Thyroid gland (tissue), 4 donors: ENCODE results near the gene C19orf12. TPM values are rescaled to one million over a fixed set of nuclear protein-coding genes. Genes with fewer than 3 reads are reported as not detected.
A peak's percentile ranks its signal among the peaks of the same experiment; 100 is the strongest.

ENCODE experiments used
- DNase-seq, 2 donors: peaks; one replicate each; pipeline ENCODE4 v3.0.0-alpha.2; 2019
- H3K27ac ChIP-seq, 3 donors: fragments of 200-600 bp; sonication (generic); 1 replicate in 2 of 3; 2 replicates in 1 of 3; pipeline ENCODE4 v1.5.1; 2016 to 2019; ENCODE audit warnings: mild to moderate bottlenecking in 1 of 3, moderate library complexity in 1 of 3
- H3K27me3 ChIP-seq: fragments of 200-600 bp; sonication (generic); one replicate; pipeline ENCODE4 v1.5.1; 2019
- H3K36me3 ChIP-seq, 2 donors: fragments of 200-600 bp; sonication (generic); one replicate each; pipeline ENCODE4 v1.5.1; 2016 to 2019
- H3K4me1 ChIP-seq, 2 donors: fragments of 200-600 bp; sonication (generic); one replicate each; pipeline ENCODE4 v1.5.1; 2017 to 2019
- H3K4me3 ChIP-seq, 3 donors: fragments of 200-600 bp; sonication (generic); replicated peaks in 1 of 3; 1 replicate in 2 of 3; 2 replicates in 1 of 3; pipeline ENCODE4 v1.5.1; 2016; ENCODE audit warnings: mild to moderate bottlenecking in 1 of 3
- H3K9me3 ChIP-seq: fragments of 200-600 bp; sonication (generic); one replicate; pipeline ENCODE4 v1.5.1; 2017
- CTCF ChIP-seq, 6 experiments: fragments of 200-600 bp in 3 of 6; fragments of 450-650 bp in 3 of 6; sonication (generic) in 3 of 6; IDR thresholded peaks; one replicate each; pipeline ENCODE4 v1.5.1; 2016 to 2019; ENCODE audit warnings: antibody characterized with exemption in 6 of 6, mild to moderate bottlenecking in 2 of 6, inconsistent platforms in 1 of 6, moderate library complexity in 1 of 6
- POLR2A ChIP-seq, 2 donors: fragments of 450-650 bp; IDR thresholded peaks; one replicate each; pipeline ENCODE4 v1.6.1; 2017; ENCODE audit warnings: antibody characterized with exemption in 2 of 2, mild to moderate bottlenecking in 2 of 2, moderate library complexity in 1 of 2
- WGBS, 2 donors: methylation state at CpG; one replicate each; pipeline ENCODE4 v1.1.5; 2017; 5-methylcytosine and 5-hydroxymethylcytosine counted together
- intact Hi-C: fragments of 100-400 bp; cut with DNase I; formaldehyde crosslinking; loops from one replicate; pipeline ENCODE4 v1.15.1; 2023
- total RNA-seq, 4 donors: library from RNA; depleted of rRNA; stranded (reverse); fragments of >200 nt; gene quantifications; one replicate each; pipeline ENCODE4 v1.2.3, GENCODE V29; 2016

Gene C19orf12
- total RNA-seq, 4 donors from 2014 or later: 24.4 to 34.0 (median 31.9) TPM

DNA sequence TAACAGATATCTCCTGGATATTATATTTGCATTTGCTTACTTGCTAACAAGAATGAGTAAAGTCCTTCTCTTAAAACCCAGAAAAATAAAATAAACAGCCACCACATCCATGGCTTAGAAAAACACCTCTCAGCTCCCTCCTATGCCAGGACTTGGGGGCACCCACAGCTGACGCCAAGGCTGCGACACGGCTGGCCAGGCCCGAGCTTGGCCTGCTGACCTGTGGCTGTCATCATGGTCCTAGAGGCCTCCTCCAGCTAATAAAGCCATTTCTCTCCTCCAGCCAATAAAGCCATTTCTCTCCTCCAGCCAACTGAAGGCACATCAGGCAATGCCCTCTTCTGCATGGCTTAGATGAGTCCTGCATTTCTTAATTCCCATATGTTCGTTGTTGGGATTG lies 20.9 kb downstream of the C19orf12 start:
- Histone ChIP-seq H3K4me1 (no peaks in the 10 kb centered on the region), H3K27me3 (no peaks in the 10 kb centered on the region), H3K4me3 (no peak overlapping the region), H3K9me3 (no peaks in the 10 kb centered on the region), H3K27ac (no peak overlapping the region), H3K36me3 (no peaks in the 10 kb centered on the region)
- DNase-seq: no peak
- TF ChIP-seq CTCF (IDR thresholded peaks at IDR 0.05) (no peak), POLR2A (IDR thresholded peaks at IDR 0.05) (no peak)
- WGBS, 2 donors: 78 to 89% methylated on average over 5 of the region's 5 CpGs
- intact Hi-C loops: no loop called here

DNA sequence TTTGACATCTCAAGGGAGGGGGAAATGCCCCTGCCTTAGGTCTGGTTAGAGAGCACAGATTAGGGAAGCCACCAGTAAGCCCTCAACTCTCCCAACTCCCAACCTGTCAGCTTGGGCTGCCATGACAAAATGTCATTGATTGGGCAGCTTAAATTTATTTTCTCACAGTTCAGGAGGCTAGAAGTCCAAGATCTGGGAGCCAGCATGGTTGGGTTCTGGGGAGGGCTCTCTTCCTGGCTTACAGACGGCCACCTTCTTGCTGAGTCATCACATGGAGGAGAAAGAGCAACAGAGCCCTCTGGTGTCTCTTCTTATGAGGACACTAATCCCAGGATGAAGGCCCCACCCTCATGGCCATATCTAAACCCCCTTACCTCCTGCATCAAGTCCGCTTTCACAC lies 24.2 kb downstream of the C19orf12 start:
- Histone ChIP-seq H3K4me1 (no peaks in the 10 kb centered on the region), H3K27ac (no peak overlapping the region), H3K9me3 (no peaks in the 10 kb centered on the region), H3K27me3 (no peaks in the 10 kb centered on the region), H3K4me3 (no peak overlapping the region), H3K36me3 (no peaks in the 10 kb centered on the region)
- no peak for TF ChIP-seq POLR2A (IDR thresholded peaks at IDR 0.05)
- no peak for TF ChIP-seq CTCF (IDR thresholded peaks at IDR 0.05)
- no peak for DNase-seq
- intact Hi-C loops: no loop called here
- WGBS, 2 donors: 58 to 59% methylated on average over 2 of the region's 2 CpGs

GRCh38 chr19:29687897-29688728 lies 26.9 kb downstream of the C19orf12 start:
- Histone ChIP-seq H3K27me3 (no peaks in the 10 kb centered on the region), H3K4me3 (no peak overlapping the region), H3K27ac (no peak overlapping the region), H3K4me1 (no peaks in the 10 kb centered on the region), H3K9me3 (no peaks in the 10 kb centered on the region), H3K36me3 (no peaks in the 10 kb centered on the region)
- WGBS, 2 donors: 83 to 84% methylated on average over 18 of the region's 18 CpGs
- intact Hi-C loops: no loop called here
- DNase-seq: no peak
- no peak for TF ChIP-seq CTCF (IDR thresholded peaks at IDR 0.05)
- TF ChIP-seq POLR2A (IDR thresholded peaks at IDR 0.05): no peak

- DNase-seq: no peak
- H3K36me3 ChIP-seq: no peaks in the 10 kb centered on the region
- no peaks in the 10 kb centered on the region for H3K4me1 ChIP-seq
- H3K9me3 ChIP-seq: no peaks in the 10 kb centered on the region
- H3K27me3 ChIP-seq: no peaks in the 10 kb centered on the region
- peak overlapping the region in 2 of 3 donors; percentile 10 to 49 for H3K27ac ChIP-seq
- TF ChIP-seq CTCF (IDR thresholded peaks at IDR 0.05) (no peak), POLR2A (IDR thresholded peaks at IDR 0.05) (no peak)
- no peak overlapping the region for H3K4me3 ChIP-seq
- WGBS, 2 donors: 76 to 88% methylated on average over 17 of the region's 17 CpGs
- intact Hi-C loops: no loop called here
These were observed 27.7 kb downstream of the C19orf12 start for GRCh38 chr19:29687244-29687896.

DNA sequence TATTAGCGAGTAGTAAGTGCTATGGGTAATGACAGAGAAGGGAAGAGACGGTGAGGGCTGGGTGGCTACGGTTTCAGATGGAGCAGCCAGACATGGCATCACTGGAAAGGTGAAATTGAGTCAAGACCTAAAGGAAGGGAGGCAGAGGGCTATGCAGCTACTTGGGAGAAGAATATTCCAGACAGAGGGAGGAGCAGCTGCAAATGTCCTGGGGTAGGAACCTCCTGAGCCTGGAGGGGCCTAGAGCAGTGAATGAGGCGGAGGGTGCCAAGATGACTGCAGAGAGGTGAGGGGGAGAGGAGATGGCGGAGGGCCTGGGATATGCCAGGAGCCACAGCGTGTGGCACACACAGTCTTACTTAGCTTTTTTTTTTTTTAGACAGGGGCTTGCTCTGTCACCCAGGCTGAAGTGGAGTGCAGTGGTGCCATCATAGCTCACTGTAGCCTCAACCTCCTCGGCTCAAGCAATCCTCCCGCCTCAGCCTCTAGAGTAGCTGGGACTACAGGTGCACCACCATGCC lies 28.7 kb downstream of the C19orf12 start:
- H3K27me3 ChIP-seq: no peaks in the 10 kb centered on the region
- WGBS, 2 donors: 91 to 92% methylated on average over 8 of the region's 8 CpGs
- intact Hi-C loops: no loop called here
- H3K36me3 ChIP-seq: no peaks in the 10 kb centered on the region
- H3K9me3 ChIP-seq: no peaks in the 10 kb centered on the region
- H3K4me1 ChIP-seq: no peaks in the 10 kb centered on the region
- H3K27ac ChIP-seq: no peak overlapping the region
- H3K4me3 ChIP-seq: no peak overlapping the region
- no peak for DNase-seq
- TF ChIP-seq CTCF (IDR thresholded peaks at IDR 0.05) (no peak), POLR2A (IDR thresholded peaks at IDR 0.05) (no peak)
